A204.1 (cell line): ENCODE data around the gene HBD.
"Not testable (repeated sequence)": the region's sequence is repeated elsewhere in the genome, so short reads cannot be mapped to it uniquely, and the experiment has no call there.

ENCODE experiments used
- FAIRE-seq: peaks from 2 replicates; lab custom pipeline; 2012; peaks lifted over from hg19 to GRCh38; lab: Jason Lieb, UNC

The HBD gene

DNA sequence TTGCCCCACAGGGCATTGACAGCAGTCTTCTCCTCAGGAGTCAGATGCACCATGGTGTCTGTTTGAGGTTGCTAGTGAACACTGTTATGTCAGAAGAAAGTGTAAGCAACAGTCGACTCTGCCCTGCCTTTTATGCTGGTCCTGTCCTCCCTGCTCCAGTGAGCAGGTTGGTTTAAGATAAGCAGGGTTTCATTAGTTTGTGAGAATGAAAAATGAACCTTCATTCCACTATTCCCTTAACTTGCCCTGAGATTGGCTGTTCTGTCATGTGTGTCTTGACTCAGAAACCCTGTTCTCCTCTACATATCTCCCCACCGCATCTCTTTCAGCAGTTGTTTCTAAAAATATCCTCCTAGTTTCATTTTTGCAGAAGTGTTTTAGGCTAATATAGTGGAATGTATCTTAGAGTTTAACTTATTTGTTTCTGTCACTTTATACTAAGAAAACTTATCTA lies at the start of gene HBD:
HBD (minus strand) TSS at position 103 of the 454 bp plus-strand sequence; CDS start at position 53, 50 bp downstream.
- FAIRE-seq, result no peak

DNA sequence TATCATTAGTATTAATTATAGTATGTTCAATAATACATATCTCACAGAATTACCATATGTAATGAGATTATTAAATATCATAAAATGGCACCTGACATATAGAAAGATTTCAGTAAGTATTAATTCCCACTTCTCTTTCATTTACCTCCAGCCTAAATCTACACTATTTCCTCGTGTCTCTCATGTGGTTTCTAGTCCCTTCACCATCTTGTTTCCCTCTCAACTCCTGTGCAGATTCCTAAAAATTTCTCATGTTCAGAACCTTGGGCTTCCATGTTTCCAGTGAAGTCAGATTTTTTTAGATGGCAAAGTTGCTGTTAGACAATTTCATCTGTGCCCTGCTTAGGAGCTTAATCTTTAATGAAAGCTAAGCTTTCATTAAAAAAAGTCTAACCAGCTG lies 49.6 kb upstream of the HBD start:
- no peak for FAIRE-seq

DNA sequence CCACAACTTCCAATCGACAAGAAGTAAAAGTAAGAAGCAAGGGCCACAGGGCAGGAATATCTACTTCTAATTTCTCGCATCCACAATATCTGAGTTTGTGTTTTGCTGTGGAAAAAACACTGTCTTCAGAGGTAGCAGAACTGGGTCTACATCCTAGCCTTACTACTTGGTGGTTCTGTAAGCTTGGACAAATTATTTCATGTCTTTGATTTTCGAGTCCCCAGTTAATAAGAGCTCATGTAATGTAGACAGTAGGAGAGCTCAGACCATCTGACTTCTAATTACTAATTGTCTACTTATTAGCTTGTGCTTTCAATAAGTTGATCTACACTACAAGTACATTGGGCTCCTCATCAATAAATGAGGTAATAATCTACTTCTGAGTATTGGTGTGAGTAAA lies 48.8 kb upstream of the HBD start:
- FAIRE-seq, result no peak

DNA sequence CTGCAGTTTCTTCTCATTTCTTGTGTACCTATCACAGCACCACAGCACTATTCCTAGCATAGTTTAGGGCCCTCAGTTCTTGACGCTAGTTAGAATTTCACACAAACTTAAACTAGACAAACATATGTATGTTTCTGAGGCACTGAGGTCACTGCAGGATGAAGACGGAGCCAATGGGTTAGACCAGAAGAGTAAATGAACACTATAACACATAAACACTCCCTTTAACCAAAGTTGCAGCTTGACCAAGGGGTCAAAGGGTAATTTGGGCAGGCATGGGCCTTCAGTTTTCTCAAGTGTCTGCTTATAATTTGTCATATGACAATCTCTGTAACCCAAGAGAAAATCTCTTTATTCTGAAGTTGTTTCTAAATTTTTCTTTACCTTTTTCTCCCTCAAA lies 48.3 kb upstream of the HBD start:
- FAIRE-seq, result no peak

DNA sequence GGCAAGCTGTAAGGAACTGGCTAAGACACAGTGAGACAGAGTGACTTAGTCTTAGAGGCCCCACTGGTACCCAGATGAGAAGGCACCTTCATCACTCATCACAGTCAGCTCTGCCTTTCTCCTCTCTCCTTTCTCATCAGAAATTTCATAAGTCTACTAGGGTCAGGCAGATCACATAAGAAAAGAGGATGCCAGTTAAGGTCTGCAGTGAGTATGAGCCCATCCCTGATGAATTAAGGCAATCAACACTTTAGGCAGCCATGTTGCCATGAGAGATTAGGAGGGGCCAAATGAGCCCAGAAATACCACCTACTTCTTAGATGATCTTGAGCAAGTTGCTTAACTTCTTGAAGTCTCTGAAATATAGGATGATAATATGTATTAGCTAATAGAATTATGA lies 47.3 kb upstream of the HBD start:
- FAIRE-seq, result no peak

DNA sequence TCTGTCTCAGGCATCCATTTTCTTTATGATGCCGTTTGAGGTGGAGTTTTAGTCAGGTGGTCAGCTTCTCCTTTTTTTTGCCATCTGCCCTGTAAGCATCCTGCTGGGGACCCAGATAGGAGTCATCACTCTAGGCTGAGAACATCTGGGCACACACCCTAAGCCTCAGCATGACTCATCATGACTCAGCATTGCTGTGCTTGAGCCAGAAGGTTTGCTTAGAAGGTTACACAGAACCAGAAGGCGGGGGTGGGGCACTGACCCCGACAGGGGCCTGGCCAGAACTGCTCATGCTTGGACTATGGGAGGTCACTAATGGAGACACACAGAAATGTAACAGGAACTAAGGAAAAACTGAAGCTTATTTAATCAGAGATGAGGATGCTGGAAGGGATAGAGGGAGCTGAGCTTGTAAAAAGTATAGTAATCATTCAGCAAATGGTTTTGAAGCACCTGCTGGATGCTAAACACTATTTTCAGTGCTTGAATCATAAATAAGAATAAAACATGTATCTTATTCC lies 46.4 kb upstream of the HBD start:
- FAIRE-seq, result no peak

DNA sequence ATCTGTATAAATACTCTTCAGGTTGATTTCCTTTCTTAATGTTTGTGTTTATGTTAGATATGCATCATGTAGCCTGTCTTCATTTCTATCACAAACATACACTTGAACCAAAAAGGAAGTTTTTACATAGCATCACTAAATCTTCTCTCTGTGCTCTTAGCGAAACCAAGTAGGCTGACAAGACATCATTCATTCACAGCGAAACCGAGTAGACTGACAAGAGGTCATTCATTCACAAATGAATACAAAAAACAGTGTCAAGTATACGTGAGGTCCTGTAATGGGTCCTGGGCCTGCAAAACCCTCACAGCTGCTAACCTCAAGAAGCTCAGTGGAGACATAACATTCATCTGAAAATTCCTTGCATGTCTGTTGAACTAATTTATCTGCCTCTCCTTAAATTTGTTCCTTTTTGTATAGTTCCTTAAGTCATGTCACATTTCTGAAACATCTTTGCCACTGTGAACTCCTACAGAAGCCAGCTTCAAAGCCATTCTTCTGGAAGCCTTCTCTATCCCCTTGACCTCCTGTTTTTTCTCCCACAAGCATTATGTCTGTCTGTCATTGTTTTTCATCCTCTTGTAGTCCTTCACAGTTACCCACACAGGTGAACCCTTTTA lies 45.3 kb upstream of the HBD start:
- no peak for FAIRE-seq

DNA sequence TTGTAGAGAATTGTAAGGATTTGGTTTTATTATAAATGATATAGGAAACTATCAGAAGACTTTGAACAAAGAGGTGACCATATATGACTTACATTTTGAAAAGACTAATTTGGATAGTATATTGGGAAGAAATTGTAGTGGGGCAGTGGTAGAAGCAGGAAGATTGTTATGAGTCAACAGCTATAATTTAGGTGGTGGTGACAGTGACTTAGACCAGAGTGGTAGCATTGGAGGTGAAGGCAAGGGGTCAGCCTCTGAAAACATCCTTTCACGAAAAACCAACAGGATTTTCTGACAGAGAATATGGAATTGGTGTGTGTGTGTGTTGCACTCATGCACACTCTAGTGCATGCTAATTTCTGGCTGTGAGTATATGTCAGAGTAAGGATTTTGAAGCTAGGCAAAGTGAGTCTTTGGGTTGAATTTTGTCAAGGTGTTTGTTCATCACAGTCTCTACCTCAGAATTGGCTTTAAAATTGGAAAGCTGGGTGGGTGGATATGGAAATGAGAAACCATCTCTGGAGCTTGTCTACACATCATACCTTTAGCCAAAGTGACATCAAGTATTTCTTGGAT lies 43.6 kb upstream of the HBD start:
- no peak for FAIRE-seq

DNA sequence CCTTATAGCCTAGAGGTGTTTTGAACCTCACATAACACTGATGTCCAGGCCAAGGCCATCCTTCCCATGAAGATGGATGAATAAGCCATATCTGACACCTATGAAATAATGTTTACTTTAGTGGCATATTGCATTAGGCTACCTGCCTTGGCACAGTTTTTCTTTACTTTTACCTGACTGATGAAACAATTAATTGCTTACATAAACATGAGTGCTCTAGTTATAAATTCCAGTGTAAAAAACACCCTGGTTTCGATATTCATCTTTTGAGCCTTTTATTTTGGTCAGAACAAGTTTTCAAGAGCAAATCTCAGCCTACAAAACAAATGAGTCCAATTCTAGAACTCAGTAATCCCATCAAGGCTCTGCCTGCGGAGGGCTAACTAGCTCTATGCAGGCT lies 42.4 kb upstream of the HBD start:
- no peak for FAIRE-seq

DNA sequence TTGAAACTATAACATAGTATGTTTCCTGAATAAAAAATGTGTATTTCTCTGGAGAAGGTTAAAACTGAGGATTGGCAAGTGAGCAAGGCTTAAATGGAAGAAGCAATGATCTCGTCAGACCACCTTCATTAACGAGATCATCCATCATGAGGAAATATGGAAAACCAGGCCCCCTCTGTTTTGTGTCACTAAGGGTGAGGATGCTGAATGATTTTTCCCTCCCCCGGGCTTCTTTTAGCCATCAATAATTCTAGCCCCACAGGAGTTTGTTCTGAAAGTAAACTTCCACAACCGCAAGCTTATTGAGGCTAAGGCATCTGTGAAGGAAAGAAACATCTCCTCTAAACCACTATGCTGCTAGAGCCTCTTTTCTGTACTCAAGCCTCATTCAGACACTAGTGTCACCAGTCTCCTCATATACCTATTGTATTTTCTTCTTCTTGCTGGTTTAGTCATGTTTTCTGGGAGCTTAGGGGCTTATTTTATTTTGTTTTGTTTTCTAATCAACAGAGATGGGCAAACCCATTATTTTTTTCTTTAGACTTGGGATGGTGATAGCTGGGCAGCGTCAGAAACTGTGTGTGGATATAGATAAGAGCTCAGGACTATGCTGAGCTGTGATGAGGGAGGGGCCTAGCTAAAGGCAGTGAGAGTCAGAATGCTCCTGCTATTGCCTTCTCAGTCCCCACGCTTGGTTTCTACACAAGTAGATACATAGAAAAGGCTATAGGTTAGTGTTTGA lies 41.3 kb upstream of the HBD start:
- no peak for FAIRE-seq

DNA sequence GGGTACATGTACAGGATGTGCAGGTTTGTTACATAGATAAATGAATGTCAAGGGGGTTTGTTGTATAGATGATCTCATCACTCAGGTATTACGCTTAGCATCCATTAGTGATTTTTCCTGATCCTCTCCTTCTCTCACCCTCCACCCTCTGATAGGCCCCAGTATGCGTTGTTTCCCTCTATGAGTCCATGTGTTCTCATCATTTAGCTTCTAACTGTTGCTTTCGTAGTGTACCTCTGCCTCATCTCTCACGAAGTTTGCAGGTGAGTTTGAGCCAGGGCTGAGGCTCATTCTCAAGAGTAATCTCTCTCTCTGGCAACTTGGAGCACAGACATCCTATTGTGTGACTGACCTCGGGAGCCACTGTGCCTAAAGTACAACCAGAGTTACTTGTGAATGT lies 40.1 kb upstream of the HBD start:
- no peak for FAIRE-seq

DNA sequence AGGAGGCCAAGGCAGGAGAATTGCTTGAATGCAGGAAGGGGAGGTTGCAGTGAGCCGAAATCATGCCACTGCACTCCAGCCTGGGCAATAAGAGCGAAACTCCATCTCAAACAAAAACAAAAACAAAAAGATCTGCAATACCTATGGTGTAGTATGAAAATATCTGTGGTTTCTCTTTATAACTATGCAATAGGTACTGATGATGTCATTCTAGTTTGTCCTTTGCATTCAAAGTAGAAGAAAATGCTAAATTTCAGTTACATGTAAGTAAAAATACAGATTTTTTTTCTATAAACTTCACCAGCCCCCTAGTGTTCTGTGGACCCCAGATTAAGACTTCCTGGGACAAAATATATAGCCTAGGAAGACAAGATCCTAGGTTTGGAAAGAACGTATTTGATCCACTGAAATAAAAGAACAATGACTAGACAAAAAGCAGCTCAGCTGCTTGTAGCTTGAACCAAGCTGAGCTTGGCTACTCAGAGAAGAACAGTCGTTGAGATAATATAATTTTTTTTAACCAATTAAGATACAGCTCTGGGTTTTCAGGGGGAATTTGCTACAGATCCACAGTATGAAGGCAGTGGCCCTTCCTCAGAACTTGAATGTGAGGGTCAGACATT lies 38.2 kb upstream of the HBD start:
- FAIRE-seq, result no peak

DNA sequence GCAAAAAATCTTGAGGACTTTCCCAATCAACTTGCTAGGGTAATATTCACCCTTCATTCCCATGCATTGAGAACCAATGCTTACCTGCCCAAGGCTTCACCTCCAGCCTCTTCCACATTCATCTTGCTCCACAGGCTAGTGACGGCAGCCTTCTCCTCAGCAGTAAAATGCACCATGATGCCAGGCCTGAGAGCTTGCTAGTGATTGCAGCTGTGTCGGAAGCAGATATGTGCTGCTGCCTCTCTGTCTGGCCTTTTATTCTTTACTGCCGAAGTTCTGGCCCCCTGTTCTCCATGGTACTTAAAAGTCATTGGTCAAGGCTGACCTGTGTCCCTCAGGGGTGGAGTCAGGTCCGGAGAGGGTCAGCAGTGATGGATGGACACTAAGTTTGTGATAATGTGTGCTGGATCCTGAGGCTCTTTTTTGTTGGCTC lies 35.4 kb upstream of the HBD start, which contains the start of gene HBE1:
HBE1 (minus strand) TSS at position 231 of the 433 bp plus-strand sequence; CDS start at position 176, 55 bp downstream.
- no peak for FAIRE-seq

DNA sequence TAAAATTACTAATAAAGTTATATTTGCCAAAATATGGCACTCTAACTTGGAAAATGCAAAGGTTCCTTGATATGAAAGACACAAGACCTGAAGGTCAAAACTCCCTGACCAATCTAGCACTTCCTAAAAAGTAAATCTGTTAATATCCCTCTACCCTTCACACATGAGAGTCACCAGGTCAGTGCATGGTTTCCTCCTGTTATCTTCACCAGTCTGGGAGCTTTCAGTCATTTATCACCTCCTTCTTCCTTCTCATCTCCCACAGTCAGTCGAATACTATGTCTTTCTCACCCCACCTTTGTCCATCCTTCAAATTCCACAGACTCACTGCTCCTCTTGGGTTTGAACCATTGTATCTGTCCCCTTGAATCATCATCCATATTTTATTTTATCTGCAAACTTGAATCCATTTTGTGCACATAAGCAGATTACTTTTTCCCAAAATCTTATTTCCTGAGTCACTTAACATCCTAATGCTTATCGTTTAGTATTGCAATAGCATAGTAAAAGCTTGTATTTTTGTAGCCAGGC lies 32.8 kb upstream of the HBD start:
- FAIRE-seq, result no peak

DNA sequence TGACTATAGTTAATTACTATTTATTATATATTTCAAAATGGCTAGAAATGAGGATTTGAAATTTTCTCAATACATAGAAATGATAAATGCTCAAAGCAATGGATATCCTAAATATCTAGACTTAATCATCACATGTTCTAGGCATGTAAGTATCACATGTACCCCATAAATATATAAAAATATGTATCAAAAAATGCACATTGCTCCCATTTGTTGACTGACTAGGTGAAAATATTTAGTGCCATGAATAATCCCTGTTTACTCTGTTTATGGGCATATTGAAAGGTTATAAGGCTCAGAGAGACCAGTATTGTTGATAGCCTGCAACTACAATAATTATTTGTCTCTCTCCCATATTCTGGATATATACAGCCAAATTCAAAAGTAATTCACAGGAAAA lies 32.3 kb upstream of the HBD start:
- no peak for FAIRE-seq

DNA sequence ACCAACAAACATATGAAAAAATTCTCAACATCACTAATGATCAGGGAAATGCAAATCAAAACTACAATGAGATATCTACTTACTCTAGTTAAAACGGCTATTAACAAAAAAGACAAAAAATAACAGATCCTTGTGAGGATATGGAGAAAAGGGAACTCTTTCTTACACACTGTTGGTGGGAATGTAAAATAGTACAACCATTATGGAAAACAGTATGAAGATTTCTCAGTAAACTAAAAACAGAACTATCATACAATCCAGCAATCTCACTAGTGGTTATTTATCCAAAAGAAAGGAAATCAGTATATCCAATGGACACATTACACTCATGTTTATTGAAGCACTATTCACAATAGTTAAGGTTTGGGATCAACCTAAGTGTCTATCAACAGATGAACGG lies 31.5 kb upstream of the HBD start:
- FAIRE-seq, result no peak

DNA sequence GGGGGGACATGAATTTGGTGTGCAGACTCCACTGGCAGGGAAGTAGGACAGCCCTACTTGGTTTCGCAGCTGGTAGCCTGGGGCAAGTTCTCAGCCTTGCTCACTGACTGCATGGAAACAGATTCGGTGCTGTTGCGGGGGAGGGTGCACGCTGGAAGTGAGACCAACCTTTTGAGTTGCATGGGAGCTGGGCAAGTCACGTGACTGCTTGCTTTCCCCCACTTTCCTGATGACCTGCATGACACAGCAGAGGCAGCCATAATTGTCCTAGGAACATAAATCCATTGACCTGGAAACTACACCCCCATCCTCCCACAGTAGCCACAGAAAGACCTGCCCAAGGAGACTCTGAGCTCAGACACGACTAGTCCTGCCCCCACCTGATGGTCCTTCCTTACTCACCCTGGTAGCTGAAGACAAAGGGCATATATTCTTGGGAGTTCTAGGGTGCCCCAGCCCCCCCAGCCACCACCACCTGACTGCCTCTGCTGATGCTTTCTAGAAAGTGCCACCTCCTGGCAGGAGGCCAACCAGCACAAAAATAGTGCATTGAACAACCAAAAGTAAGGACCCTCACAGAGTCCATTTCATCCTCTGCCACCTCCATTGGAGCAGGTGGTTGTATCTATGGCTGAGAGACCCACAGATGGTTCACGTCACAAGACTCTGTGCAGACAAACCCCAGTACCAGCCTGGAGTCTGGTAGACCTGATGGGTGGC lies 24.4 kb upstream of the HBD start:
- FAIRE-seq, result no peak

DNA sequence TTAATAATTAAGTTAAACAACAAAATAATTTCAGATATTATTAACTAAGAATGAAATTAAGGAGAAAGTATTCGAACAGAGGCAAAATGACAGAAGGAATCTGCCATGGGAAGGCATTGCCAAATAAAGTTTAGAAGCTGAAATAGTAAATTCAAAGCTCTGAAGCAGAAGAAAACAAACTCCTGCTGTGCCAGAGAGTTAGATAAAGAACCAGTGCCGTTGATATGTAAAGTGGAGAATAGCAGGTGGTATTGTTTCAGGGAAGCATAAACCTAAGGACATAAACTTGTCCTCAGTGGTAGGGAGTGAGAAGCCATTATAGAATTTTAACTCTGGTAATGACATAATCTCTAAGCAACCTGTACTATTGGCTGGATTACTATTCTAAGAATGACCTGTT lies 23.0 kb upstream of the HBD start:
- no peak for FAIRE-seq

DNA sequence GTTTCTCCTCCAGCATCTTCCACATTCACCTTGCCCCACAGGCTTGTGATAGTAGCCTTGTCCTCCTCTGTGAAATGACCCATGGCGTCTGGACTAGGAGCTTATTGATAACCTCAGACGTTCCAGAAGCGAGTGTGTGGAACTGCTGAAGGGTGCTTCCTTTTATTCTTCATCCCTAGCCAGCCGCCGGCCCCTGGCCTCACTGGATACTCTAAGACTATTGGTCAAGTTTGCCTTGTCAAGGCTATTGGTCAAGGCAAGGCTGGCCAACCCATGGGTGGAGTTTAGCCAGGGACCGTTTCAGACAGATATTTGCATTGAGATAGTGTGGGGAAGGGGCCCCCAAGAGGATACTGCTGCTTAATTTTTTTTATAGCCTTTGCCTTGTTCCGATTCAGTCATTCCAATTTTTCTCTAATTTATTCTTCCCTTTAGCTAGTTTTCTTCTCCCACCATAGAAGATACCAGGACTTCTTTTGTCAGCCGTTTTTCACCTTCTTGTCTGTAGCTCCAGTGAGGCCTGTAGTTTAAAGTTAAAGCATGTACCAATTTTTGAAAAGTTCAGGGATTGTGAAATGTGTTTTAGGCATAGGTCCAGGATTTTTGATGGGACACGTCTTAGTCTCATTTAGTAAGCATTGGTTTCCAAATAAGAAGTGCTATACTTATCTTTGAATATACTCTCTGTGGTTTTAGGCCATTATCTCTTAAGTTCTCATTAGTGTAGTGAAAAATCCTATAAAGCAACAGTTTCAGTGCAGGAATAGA lies 20.5 kb upstream of the HBD start, which contains the start of gene HBG2:
HBG2 (minus strand) TSS at position 136 of the 768 bp plus-strand sequence; CDS start at position 83, 53 bp downstream.
- not testable (repeated sequence) for FAIRE-seq

DNA sequence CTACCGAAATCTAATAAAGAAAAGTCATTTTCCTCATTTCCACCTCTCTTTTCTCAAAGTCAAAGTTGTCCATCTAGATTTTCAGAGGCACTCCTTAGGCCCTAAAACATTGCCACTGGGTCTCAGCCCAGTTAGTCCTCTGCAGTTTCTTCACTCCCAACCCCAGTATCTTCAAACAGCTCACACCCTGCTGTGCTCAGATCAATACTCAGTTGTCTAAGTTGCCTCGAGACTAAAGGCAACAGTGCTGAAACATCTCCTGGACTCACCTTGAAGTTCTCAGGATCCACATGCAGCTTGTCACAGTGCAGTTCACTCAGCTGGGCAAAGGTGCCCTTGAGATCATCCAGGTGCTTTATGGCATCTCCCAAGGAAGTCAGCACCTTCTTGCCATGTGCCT lies 19.7 kb upstream of the HBD start:
- FAIRE-seq, result not testable (repeated sequence)

DNA sequence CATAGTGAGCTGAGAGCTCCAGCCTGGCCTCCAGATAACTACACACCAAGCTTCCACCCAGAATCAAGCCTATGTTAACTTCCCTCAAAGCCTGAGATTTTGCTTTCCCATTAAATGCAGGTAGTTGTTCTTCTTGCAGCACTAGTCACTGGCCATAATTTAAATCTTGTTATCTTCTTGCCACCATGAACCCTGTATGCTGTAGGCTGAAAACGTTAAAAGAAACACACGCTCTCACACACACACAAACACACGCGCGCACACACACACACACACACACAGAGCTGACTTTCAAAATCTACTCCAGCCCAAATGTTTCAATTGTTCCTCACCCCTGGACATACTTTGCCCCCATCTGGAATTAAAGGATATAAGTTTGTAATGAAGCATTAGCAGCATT lies 19.2 kb upstream of the HBD start:
- FAIRE-seq, result not testable (repeated sequence)
